ENCODE measurements around the gene UBE4B. TPM values are rescaled to one million over a fixed set of nuclear protein-coding genes. Genes with fewer than 3 reads are reported as not detected.
A peak's percentile ranks its signal among the peaks of the same experiment; 100 is the strongest.

Gene UBE4B
- total RNA-seq, 1 experiment from 2014 or later = 44.7 TPM

GRCh38 chr1:10229903-10230302 is 197.1 kb downstream of the UBE4B start:
- peak overlapping the region; percentile 72 for H3K4me2 ChIP-seq (ENCODE audit: low read length)
- intact Hi-C loops (cut with micrococcal nuclease) = no loop called here
- CTCF ChIA-PET = no interaction called here
- H3K79me2 ChIP-seq (ENCODE audit: insufficient read depth, low read length) = peaks cover 57% of the 10 kb centered on the region
- peaks cover 10 to 27% of the 10 kb centered on the region in 2 experiments for H3K4me1 ChIP-seq (ENCODE audit: control insufficient read depth in 1 of 2, insufficient read depth in 2 of 2, low read length in 2 of 2)
- no peaks in the 10 kb centered on the region for H4K20me1 ChIP-seq (ENCODE audit: insufficient read depth)
- no peak for DNase-seq (ENCODE audit: low read depth, low spot score)
- no TSS peak for BruUV-seq (replicated peaks)
- H3K9ac ChIP-seq (ENCODE audit: low read length) = no peak overlapping the region
- ATAC-seq = no peak
- H3K4me3 ChIP-seq (replicated peaks in 1 of 2; ENCODE audit: low read depth in 1 of 2, low read length in 2 of 2) = 0 out of 4 replicates have a peak overlapping the region, but pooled peaks of 1 of the 2 experiments have one; percentile 4
- no peak overlapping the region for H2AFZ ChIP-seq (ENCODE audit: low read depth, low read length, poor library complexity, severe bottlenecking)
- peak overlapping the region; percentile 35; the same call in 1 of the 2 replicates for H3K27ac ChIP-seq (ENCODE audit: low read depth, low read length)
- RAD21 ChIA-PET (ENCODE audit: low non-redundant PET in 1 of 2, low total read pairs in 2 of 2, uncharacterized antibody in 2 of 2, unreplicated experiment in 2 of 2) = interaction anchor here in 1 of 2 experiments (0.7 kb wide), 1 partner anchor 164 kb away, joined by 5 read pairs; no protein-coding TSS in a partner anchor
- POLR2A ChIA-PET = no interaction called here
- no peaks in the 10 kb centered on the region for H3K9me2 ChIP-seq (ENCODE audit: insufficient read depth)
- TF ChIP-seq SIN3A (IDR thresholded peaks at IDR 0.05; ENCODE audit: low read depth) (no peak), YY1 (IDR thresholded peaks at IDR 0.05; ENCODE audit: extremely low read depth, insufficient replicate concordance, low read depth, low read length) (no peak), TCF7L2 (IDR thresholded peaks at IDR 0.05; ENCODE audit: borderline replicate concordance, extremely low read depth, insufficient read depth, insufficient read length) (no peak), FOSL1 (IDR thresholded peaks at IDR 0.05; ENCODE audit: low read depth) (no peak), EZH2phosphoT487 (IDR thresholded peaks at IDR 0.05; ENCODE audit: borderline replicate concordance) (no peak), ZFX (IDR thresholded peaks at IDR 0.05) (no peak), POLR2A (IDR thresholded peaks at IDR 0.05; ENCODE audit: borderline replicate concordance, extremely low read depth, insufficient read depth, insufficient read length) (no peak), SRF (IDR thresholded peaks at IDR 0.05; ENCODE audit: low read depth) (no peak), EGR1 (IDR thresholded peaks at IDR 0.05; ENCODE audit: low read depth) (no peak), MAX (IDR thresholded peaks at IDR 0.05) (no peak), POLR2AphosphoS5 (IDR thresholded peaks at IDR 0.05; ENCODE audit: low read depth, low read length) (no peak), JUND (IDR thresholded peaks at IDR 0.05) (no peak), SP1 (IDR thresholded peaks at IDR 0.05; ENCODE audit: low read depth) (no peak), ELF1 (IDR thresholded peaks at IDR 0.05; ENCODE audit: borderline replicate concordance, low read depth) (no peak), EZH2 (IDR thresholded peaks at IDR 0.05) (no peak), CBX3 (IDR thresholded peaks at IDR 0.05; ENCODE audit: low read depth) (no peak), REST (IDR thresholded peaks at IDR 0.05; ENCODE audit: low read depth) (no peak), ZBTB33 (IDR thresholded peaks at IDR 0.05; ENCODE audit: extremely low read depth, insufficient replicate concordance, low read length) (no peak)
- H3K9me3 ChIP-seq (ENCODE audit: control insufficient read depth in 1 of 2, insufficient read depth in 1 of 2, low read depth in 1 of 2, low read length in 2 of 2) = no peaks in the 10 kb centered on the region
- H3K36me3 ChIP-seq (ENCODE audit: control insufficient read depth in 1 of 2, insufficient read depth in 2 of 2, low read length in 2 of 2) = no peaks in the 10 kb centered on the region
- no peaks in the 10 kb centered on the region for H3K27me3 ChIP-seq (ENCODE audit: insufficient read depth, low read length)
